ENCODE measurements around the gene ASPN. TPM values are rescaled to one million over a fixed set of nuclear protein-coding genes. Genes with fewer than 3 reads are reported as not detected.

The ASPN gene
- total RNA-seq, 6 donors from 2014 or later: 3.2 to 9.6 (median 5.8) TPM; not detected in 1

- H3K27ac ChIP-seq: no peak overlapping the region
- H3K27me3 ChIP-seq: no peaks in the 10 kb centered on the region
- ATAC-seq (ENCODE audit: low FRiP score in 2 of 2) (no peak), DNase-seq (no peak)
- H3K4me3 ChIP-seq: no peak overlapping the region
- no peaks in the 10 kb centered on the region for H3K4me1 ChIP-seq
- H3K36me3 ChIP-seq: no peaks in the 10 kb centered on the region
- TF ChIP-seq EP300 (IDR thresholded peaks at IDR 0.05): no peak
- no peak for TF ChIP-seq POLR2A (IDR thresholded peaks at IDR 0.05)
- no peak for TF ChIP-seq POLR2AphosphoS5 (IDR thresholded peaks at IDR 0.05)
- TF ChIP-seq CTCF (IDR thresholded peaks at IDR 0.05): no peak
- H3K9me3 ChIP-seq: no peaks in the 10 kb centered on the region
- WGBS, 2 donors: 93 to 95% methylated on average over 5 of the region's 5 CpGs
These were observed 43.0 kb upstream of the ASPN start for GRCh38 chr9:92525306-92525705.

- no peak overlapping the region for H3K4me3 ChIP-seq
- no peaks in the 10 kb centered on the region for H3K27me3 ChIP-seq
- WGBS, 2 donors: 94% methylated on average over 1 of the region's 1 CpG; no CpG with 5 or more reads in 1 of the 2 donors
- no peak for ATAC-seq (ENCODE audit: low FRiP score in 2 of 2)
- TF ChIP-seq CTCF (IDR thresholded peaks at IDR 0.05) (no peak), POLR2AphosphoS5 (IDR thresholded peaks at IDR 0.05) (no peak), POLR2A (IDR thresholded peaks at IDR 0.05) (no peak), EP300 (IDR thresholded peaks at IDR 0.05) (no peak)
- H3K36me3 ChIP-seq: no peaks in the 10 kb centered on the region
- H3K4me1 ChIP-seq: no peaks in the 10 kb centered on the region
- no peak for DNase-seq
- no peaks in the 10 kb centered on the region for H3K9me3 ChIP-seq
- no peak overlapping the region for H3K27ac ChIP-seq
These were observed 42.6 kb upstream of the ASPN start for GRCh38 chr9:92524881-92525280.

GRCh38 chr9:92522983-92523970 lies 41.0 kb upstream of the ASPN start:
- H3K9me3 ChIP-seq: no peaks in the 10 kb centered on the region

GRCh38 chr9:92520837-92521236 lies 38.5 kb upstream of the ASPN start:
- TF ChIP-seq CTCF (IDR thresholded peaks at IDR 0.05): no peak
- TF ChIP-seq POLR2A (IDR thresholded peaks at IDR 0.05): no peak
- no peak for TF ChIP-seq POLR2AphosphoS5 (IDR thresholded peaks at IDR 0.05)
- no peak for TF ChIP-seq EP300 (IDR thresholded peaks at IDR 0.05)
- no peak overlapping the region for H3K4me3 ChIP-seq
- no peaks in the 10 kb centered on the region for H3K9me3 ChIP-seq
- DNase-seq (no peak), ATAC-seq (ENCODE audit: low FRiP score in 2 of 2) (no peak)
- H3K27ac ChIP-seq: no peak overlapping the region
- H3K27me3 ChIP-seq: no peaks in the 10 kb centered on the region
- 92 to 94% methylated on average over 2 of the region's 2 CpGs for WGBS, 2 donors
- no peaks in the 10 kb centered on the region for H3K4me1 ChIP-seq
- no peaks in the 10 kb centered on the region for H3K36me3 ChIP-seq

More at GRCh38 chr9:92522983-92523970, 41.0 kb upstream of the ASPN start:
- Histone ChIP-seq H3K27me3 (no peaks in the 10 kb centered on the region), H3K4me3 (no peak overlapping the region), H3K27ac (no peak overlapping the region), H3K4me1 (no peaks in the 10 kb centered on the region), H3K36me3 (no peaks in the 10 kb centered on the region)
- DNase-seq (no peak), ATAC-seq (ENCODE audit: low FRiP score in 2 of 2) (no peak)
- TF ChIP-seq POLR2A (IDR thresholded peaks at IDR 0.05): no peak
- TF ChIP-seq POLR2AphosphoS5 (IDR thresholded peaks at IDR 0.05): no peak
- no peak for TF ChIP-seq EP300 (IDR thresholded peaks at IDR 0.05)
- no peak for TF ChIP-seq CTCF (IDR thresholded peaks at IDR 0.05)
- WGBS, 2 donors: 83 to 87% methylated on average over 10 of the region's 10 CpGs

Data from upper lobe of left lung (tissue), 6 donors.